Esophagus squamous epithelium (tissue), 5 donors: ENCODE results near the gene PDHX. TPM values are rescaled to one million over a fixed set of nuclear protein-coding genes. Genes with fewer than 3 reads are reported as not detected.

Experiments used
- DNase-seq: peaks from one replicate; lab custom pipeline; 2025; lab: John Stamatoyannopoulos, UW
- H3K27ac ChIP-seq, 4 donors: fragments of 200-600 bp; sonication (generic); one replicate each; pipeline ENCODE4 v1.5.1; 2016 to 2019; ENCODE audit warnings: mild to moderate bottlenecking in 1 of 4
- H3K27me3 ChIP-seq, 4 donors: fragments of 200-600 bp; sonication (generic); 1 replicate in 3 of 4; 2 replicates in 1 of 4; pipeline versions ENCODE4 v1.5.1 to v1.6.0; 2017 to 2021; ENCODE audit warnings: antibody characterized with exemption in 1 of 4
- H3K36me3 ChIP-seq, 3 donors: fragments of 200-600 bp; sonication (generic); one replicate each; pipeline ENCODE4 v1.5.1; 2016 to 2019
- H3K4me1 ChIP-seq, 3 donors: fragments of 200-600 bp; sonication (generic); one replicate each; pipeline ENCODE4 v1.5.1; 2017 to 2019
- H3K4me3 ChIP-seq, 4 donors: fragments of 200-600 bp; sonication (generic); 1 replicate in 3 of 4; 2 replicates in 1 of 4; pipeline ENCODE4 v1.5.1; 2016 to 2019; ENCODE audit warnings: mild to moderate bottlenecking in 2 of 4, moderate library complexity in 1 of 4
- H3K9me3 ChIP-seq, 3 donors: fragments of 200-600 bp; sonication (generic); one replicate each; pipeline ENCODE4 v1.5.1; 2016 to 2019
- POLR2A ChIP-seq, 4 donors: fragments of 450-650 bp; IDR thresholded peaks; one replicate each; pipeline ENCODE4 v1.6.1; 2017; ENCODE audit warnings: antibody characterized with exemption in 4 of 4, mild to moderate bottlenecking in 4 of 4, moderate library complexity in 3 of 4
- WGBS, 2 donors: methylation state at CpG; one replicate each; pipeline ENCODE4 v1.1.5; 2018; 5-methylcytosine and 5-hydroxymethylcytosine counted together
- intact Hi-C: fragments of 100-400 bp; cut with DNase I; formaldehyde crosslinking; loops from one replicate; pipeline ENCODE4 v1.15.0; 2022
- total RNA-seq, 4 donors: library from RNA; depleted of rRNA; stranded (reverse); fragments of >200 nt; gene quantifications; one replicate each; pipeline ENCODE4 v1.1.0, GENCODE V29; 2016
- TF ChIP-seq, protein P1 (sequence below), 6 experiments: fragments of 450-650 bp in 4 of 6; fragments of 200-600 bp in 2 of 6; sonication (generic) in 2 of 6; IDR thresholded peaks; one replicate each; pipeline ENCODE4 v1.5.1; 2016 to 2019; ENCODE audit warnings: antibody characterized with exemption in 6 of 6, mild to moderate bottlenecking in 4 of 6, moderate library complexity in 4 of 6
- donor health status: DM: yes; HTN: yes; CAD: no.

The PDHX gene
- total RNA-seq, 4 donors from 2014 or later, result 14.1 to 29.9 (median 25.7) TPM

DNA sequence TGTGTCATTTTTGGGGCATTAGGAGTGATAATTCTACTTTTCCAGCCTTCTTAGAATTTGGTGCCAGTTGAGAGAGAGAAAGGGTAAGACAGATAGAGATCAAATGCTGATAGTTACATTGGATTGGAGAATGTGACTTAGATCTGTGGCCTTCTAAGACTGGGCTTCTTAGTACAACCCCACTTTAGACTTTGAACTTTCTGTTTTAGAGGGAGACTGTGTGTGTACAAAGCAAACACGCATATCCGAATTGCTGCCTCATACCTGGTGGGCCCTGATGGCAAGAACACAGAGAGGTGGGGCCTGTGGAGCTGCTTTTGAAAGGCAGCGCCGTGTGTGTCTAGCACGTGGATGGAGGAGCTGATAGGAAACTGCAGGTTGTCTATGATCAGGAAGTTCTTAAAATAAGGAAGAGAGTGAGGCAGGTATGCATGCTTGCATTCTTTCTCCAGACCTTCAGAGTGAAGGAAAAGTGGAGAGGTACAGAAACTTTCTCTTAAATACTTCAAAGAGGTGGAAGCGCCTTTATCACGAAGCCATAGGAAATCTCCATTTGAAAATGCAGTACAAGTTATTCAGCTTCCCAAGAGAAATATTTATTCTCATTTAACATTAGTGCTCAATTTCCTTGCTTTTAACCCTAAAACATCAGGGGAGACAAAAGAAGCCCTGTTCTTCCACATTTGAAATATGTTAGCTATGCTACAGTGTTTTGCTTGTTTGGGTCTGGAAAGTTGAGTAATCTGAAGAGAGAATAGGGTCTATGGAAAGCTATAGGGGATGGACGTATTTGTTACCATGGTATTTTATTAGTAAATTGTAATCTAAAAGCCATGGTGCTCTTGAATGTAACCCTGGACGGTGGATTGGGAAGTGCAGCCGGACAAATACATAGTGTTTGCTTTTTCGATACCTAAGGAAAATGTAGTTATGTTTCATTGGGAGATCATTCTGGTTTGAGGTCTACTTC, 13.7 kb downstream of the PDHX start:
- Histone ChIP-seq H3K36me3 (peaks cover 0 to 22% (median 0%) of the 10 kb centered on the region in 3 donors), H3K27me3 (no peaks in the 10 kb centered on the region), H3K27ac (no peak overlapping the region), H3K4me1 (peaks cover 0 to 23% (median 12%) of the 10 kb centered on the region in 3 donors), H3K9me3 (no peaks in the 10 kb centered on the region), H3K4me3 (no peak overlapping the region)
- TF ChIP-seq, protein P1, sequence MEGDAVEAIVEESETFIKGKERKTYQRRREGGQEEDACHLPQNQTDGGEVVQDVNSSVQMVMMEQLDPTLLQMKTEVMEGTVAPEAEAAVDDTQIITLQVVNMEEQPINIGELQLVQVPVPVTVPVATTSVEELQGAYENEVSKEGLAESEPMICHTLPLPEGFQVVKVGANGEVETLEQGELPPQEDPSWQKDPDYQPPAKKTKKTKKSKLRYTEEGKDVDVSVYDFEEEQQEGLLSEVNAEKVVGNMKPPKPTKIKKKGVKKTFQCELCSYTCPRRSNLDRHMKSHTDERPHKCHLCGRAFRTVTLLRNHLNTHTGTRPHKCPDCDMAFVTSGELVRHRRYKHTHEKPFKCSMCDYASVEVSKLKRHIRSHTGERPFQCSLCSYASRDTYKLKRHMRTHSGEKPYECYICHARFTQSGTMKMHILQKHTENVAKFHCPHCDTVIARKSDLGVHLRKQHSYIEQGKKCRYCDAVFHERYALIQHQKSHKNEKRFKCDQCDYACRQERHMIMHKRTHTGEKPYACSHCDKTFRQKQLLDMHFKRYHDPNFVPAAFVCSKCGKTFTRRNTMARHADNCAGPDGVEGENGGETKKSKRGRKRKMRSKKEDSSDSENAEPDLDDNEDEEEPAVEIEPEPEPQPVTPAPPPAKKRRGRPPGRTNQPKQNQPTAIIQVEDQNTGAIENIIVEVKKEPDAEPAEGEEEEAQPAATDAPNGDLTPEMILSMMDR (IDR thresholded peaks at IDR 0.05), result no peak
- TF ChIP-seq POLR2A (IDR thresholded peaks at IDR 0.05), result no peak
- DNase-seq, result no peak
- intact Hi-C loops, result no loop called here
- 90 to 92% methylated on average over 11 of the region's 11 CpGs for WGBS, 2 donors

DNA sequence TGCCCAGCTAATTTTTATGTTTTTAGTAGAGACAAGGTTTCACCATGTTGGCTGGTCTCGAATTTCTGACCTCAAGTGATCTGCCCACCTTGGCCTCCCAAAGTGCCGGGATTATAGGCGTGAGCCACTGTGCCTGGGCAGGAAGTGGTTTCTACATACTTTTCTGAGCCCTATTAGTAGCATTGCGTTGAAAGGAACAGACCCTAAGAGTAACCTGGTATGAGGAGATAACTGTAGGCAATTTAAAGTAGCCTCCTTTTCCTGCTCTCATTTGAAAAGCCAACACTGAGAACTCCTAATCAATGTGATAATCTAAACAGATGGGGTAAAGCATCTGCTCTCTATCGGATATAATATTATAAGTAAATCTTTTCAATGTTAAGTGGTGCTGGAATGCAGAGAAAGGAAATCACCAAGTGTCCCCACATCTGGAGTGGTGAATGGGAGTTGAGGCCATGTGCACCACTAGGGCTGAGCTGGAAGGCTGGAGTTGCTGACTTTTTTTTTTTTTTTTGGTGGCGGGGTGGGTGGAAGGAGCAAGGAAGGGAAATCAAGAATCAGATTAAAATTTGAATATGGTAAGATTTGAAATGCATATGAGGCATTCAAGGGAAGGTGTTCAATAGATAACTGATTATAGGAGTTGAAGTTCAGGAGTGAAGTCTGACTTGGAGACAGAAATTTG, 20.7 kb downstream of the PDHX start:
- WGBS, 2 donors, result 81 to 94% methylated on average over 6 of the region's 6 CpGs
- intact Hi-C loops, result no loop called here

DNA sequence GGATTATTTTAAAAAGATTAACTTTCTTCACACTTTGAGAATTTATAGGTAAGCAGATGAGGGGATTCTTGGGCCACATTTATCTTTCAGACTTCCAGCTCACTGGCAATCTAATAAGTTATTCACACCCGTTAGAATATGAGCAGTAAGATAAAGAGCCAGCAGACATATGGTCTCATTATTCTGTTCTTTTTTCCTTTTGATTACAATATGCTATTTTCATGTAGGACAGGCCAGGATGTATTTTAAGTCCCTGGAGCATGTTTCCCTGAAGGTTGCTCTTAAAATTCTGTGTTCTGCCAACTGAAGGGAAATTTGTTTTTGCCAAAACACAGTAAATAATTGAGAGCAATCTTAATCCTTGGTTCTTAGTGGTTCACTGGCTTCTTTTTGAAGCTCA, 22.2 kb downstream of the PDHX start:
- Histone ChIP-seq H3K4me1 (no peaks in the 10 kb centered on the region), H3K36me3 (peaks cover 0 to 17% (median 0%) of the 10 kb centered on the region in 3 donors), H3K27me3 (no peaks in the 10 kb centered on the region), H3K9me3 (no peaks in the 10 kb centered on the region), H3K27ac (no peak overlapping the region), H3K4me3 (no peak overlapping the region)
- intact Hi-C loops, result no loop called here
- DNase-seq, result no peak
- 65 to 74% methylated on average over 1 of the region's 1 CpG for WGBS, 2 donors
- TF ChIP-seq POLR2A (IDR thresholded peaks at IDR 0.05), result no peak
- TF ChIP-seq, protein P1 (IDR thresholded peaks at IDR 0.05), result no peak

More for the DNA sequence above, 20.7 kb downstream of the PDHX start:
- TF ChIP-seq, protein P1 (IDR thresholded peaks at IDR 0.05), result no peak
- TF ChIP-seq POLR2A (IDR thresholded peaks at IDR 0.05), result no peak
- Histone ChIP-seq H3K36me3 (peaks cover 0 to 32% (median 0%) of the 10 kb centered on the region in 3 donors), H3K9me3 (no peaks in the 10 kb centered on the region), H3K4me1 (no peaks in the 10 kb centered on the region), H3K27ac (no peak overlapping the region), H3K27me3 (no peaks in the 10 kb centered on the region), H3K4me3 (no peak overlapping the region)
- no peak for DNase-seq

DNA sequence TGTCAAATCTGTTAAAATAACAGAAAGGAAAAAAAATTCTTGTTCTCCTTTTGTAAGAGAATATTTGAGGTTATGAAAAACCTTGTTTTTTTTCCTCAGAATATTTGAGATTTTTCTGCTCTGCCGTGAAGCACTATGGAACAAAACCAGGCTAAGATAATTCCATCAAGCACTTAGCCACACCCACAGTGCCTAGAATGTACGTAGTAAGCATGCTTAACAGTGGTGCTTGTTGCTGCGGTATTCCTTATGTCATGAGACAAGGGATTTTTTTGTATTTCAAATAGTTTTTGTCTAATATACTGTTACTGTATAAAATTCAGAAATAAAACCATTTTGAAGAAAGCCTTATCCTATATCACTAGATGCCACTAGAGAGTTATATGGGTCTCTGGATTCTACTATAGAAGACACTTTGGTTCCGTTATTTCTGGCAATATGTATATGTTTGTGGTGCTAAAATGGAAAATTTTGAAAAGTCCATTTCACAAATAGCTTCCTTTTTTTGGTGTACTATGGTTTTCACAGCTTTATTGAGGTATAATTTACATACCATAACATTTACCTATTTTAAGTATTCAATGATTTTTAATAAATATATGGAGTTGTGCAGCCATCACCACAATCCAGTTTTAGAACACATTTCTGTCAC, 23.7 kb downstream of the PDHX start:
- no peak overlapping the region for H3K27ac ChIP-seq
- no peak overlapping the region for H3K4me3 ChIP-seq
- no peak for DNase-seq
- 72 to 80% methylated on average over 4 of the region's 4 CpGs for WGBS, 2 donors
- no peaks in the 10 kb centered on the region for H3K27me3 ChIP-seq
- peaks cover 0 to 22% (median 0%) of the 10 kb centered on the region in 3 donors for H3K36me3 ChIP-seq
- TF ChIP-seq, protein P1 (IDR thresholded peaks at IDR 0.05), result peak in 1 of 6 experiments; percentile 9
- TF ChIP-seq POLR2A (IDR thresholded peaks at IDR 0.05), result no peak
- no peaks in the 10 kb centered on the region for H3K4me1 ChIP-seq
- intact Hi-C loops, result no loop called here
- no peaks in the 10 kb centered on the region for H3K9me3 ChIP-seq
